SH-SY5Y (cell line): Measurements from ENCODE around the gene MPV17L2.

Experiments
- GATA2 ChIP-seq: IDR thresholded peaks from 2 replicates; pipeline ENCODE4 v1.6.1; 2011; ENCODE audit warnings: mild to moderate bottlenecking, low read depth, low read length
- GATA3 ChIP-seq: IDR thresholded peaks from 2 replicates; pipeline ENCODE4 v1.6.1; 2011; ENCODE audit warnings: low read depth, mild to moderate bottlenecking, low read length, moderate library complexity

DNA sequence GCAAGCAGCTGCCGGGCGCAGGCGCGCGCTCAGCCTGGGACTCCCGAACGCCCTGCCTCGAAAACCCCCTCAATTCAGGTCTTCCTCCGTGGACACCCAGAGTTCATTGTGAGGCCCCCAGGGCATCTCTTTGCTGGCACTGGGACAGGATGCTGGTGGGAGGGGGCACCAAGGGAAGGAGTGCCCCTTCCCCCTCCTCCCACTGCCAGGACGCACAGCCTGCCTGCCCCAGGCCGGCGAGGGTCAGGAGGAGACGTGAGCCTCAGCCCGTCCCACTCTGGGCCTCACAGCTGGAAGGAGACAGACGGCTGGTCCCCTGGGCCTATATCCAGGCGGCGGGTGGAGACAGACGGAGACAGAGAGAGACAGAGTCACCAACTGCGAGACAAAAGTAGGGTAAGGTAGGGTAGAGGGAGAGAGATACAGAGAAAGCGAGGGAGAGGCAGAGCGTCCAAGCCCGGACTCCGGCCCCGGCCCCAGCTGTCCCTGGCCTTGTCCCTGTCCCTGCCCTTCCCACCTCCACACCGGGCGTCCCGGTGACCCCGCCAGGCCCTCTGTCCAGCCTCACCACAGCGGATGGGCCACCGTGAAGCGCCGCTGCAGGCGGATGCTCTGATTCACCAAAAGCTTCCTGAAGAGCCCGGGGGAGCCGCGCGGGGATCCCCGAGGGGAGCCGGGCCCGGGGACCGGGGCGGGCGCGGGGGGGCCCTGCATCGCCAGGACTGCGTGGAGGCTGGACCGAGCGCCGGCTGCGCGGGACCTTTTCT, 32.9 kb downstream of the MPV17L2 start, which contains the start of gene PDE4C:
- TF ChIP-seq GATA2 (no peak), GATA3 (no peak)
